Measurements from ENCODE around the gene A1CF.
"Not testable (repeated sequence)": the region's sequence is repeated elsewhere in the genome, so short reads cannot be mapped to it uniquely, and the experiment has no call there.

A1CF gene

GRCh38 chr10:50787962-50788361 is 97.5 kb downstream of the A1CF start:
- DNase-seq (ENCODE audit: low read depth), result not testable (repeated sequence)

- not testable (repeated sequence) for DNase-seq (ENCODE audit: low read depth)
Measured at GRCh38 chr10:50782017-50782416, 103.4 kb downstream of the A1CF start.

GRCh38 chr10:50780036-50780435 is 105.4 kb downstream of the A1CF start:
- DNase-seq (ENCODE audit: low read depth), result not testable (repeated sequence)

- not testable (repeated sequence) for DNase-seq (ENCODE audit: low read depth)
Measured at GRCh38 chr10:50774868-50775267, 110.6 kb downstream of the A1CF start.

- DNase-seq (ENCODE audit: low read depth), result not testable (repeated sequence)
Measured at GRCh38 chr10:50772042-50772441, 113.4 kb downstream of the A1CF start.

- DNase-seq (ENCODE audit: low read depth), result not testable (repeated sequence)
Measured at GRCh38 chr10:50766774-50767513, 118.5 kb downstream of the A1CF start.
